Stimulated activated CD4-positive, alpha-beta T cell treated with anti-CD3 and anti-CD28 coated beads, Interleukin-2, amount 100 ng/mL, for 48 hours (primary cell): Measurements from ENCODE around the gene SLC18A3.

Experiments used
- DNase-seq, 2 donors: peaks; one replicate each; pipeline ENCODE4 v3.0.0-alpha.2; 2020

Gene SLC18A3

GRCh38 chr10:49596836-49597235, 13.3 kb upstream of the SLC18A3 start:
- DNase-seq = no peak

GRCh38 chr10:49597426-49598163, 12.5 kb upstream of the SLC18A3 start:
- no peak for DNase-seq

- DNase-seq = no peak
Observed at GRCh38 chr10:49598164-49598856, 11.8 kb upstream of the SLC18A3 start.

- DNase-seq = no peak
Observed at GRCh38 chr10:49598986-49599385, 11.1 kb upstream of the SLC18A3 start.

- DNase-seq = no peak
Observed at GRCh38 chr10:49599546-49599945, 10.6 kb upstream of the SLC18A3 start.

- DNase-seq = no peak
Observed at GRCh38 chr10:49600046-49600445, 10.1 kb upstream of the SLC18A3 start.

- no peak for DNase-seq
Observed at GRCh38 chr10:49600781-49601400, 9.2 kb upstream of the SLC18A3 start.

- DNase-seq = no peak
Observed at GRCh38 chr10:49601857-49602256, 8.3 kb upstream of the SLC18A3 start.

GRCh38 chr10:49602380-49603023, 7.6 kb upstream of the SLC18A3 start:
- no peak for DNase-seq

GRCh38 chr10:49605216-49605938, 4.7 kb upstream of the SLC18A3 start:
- DNase-seq = no peak

- no peak for DNase-seq
Observed at GRCh38 chr10:49605939-49606509, 4.1 kb upstream of the SLC18A3 start.

GRCh38 chr10:49606981-49607535, 3.1 kb upstream of the SLC18A3 start:
- DNase-seq = peak; percentile 54 to 71

- no peak for DNase-seq
Observed at GRCh38 chr10:49608166-49609005, 1.7 kb upstream of the SLC18A3 start.

GRCh38 chr10:49609006-49609282, 1.2 kb upstream of the SLC18A3 start:
- no peak for DNase-seq

GRCh38 chr10:49609283-49610113, 612 bp upstream of the SLC18A3 start:
- DNase-seq = no peak

- no peak for DNase-seq
Observed at GRCh38 chr10:49610458-49611165, 502 bp downstream of the SLC18A3 start.

- no peak for DNase-seq
Observed at GRCh38 chr10:49611166-49611815, 1.2 kb downstream of the SLC18A3 start.

GRCh38 chr10:49611816-49612512, 1.9 kb downstream of the SLC18A3 start:
- no peak for DNase-seq
